ENCODE data around the gene TMEM114. TPM values are rescaled to one million over a fixed set of nuclear protein-coding genes. Genes with fewer than 3 reads are reported as not detected.

The TMEM114 gene
- total RNA-seq, 1 donor from 2014 or later: not detected

DNA sequence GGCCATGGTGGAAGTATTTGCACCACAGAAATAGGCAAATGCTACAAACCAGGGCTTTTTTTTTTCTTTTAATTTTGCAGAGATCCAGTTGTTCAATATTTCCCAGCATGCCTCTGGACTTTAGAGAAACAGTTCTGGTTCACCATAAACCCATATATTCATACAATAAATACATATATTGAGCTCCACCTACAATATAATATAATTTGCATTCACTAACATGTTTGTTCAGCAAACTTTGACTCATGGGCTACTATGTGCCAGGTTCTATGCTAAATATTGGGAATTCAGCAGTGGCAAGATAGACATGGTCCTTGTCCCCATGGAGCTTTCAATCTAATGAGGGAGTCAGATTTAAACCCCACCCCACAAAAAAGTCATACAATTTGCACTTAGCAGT lies 3.2 kb downstream of the TMEM114 start:
- DNase-seq (ENCODE audit: low spot score in 2 of 2): no peak
- TF ChIP-seq, protein P1, sequence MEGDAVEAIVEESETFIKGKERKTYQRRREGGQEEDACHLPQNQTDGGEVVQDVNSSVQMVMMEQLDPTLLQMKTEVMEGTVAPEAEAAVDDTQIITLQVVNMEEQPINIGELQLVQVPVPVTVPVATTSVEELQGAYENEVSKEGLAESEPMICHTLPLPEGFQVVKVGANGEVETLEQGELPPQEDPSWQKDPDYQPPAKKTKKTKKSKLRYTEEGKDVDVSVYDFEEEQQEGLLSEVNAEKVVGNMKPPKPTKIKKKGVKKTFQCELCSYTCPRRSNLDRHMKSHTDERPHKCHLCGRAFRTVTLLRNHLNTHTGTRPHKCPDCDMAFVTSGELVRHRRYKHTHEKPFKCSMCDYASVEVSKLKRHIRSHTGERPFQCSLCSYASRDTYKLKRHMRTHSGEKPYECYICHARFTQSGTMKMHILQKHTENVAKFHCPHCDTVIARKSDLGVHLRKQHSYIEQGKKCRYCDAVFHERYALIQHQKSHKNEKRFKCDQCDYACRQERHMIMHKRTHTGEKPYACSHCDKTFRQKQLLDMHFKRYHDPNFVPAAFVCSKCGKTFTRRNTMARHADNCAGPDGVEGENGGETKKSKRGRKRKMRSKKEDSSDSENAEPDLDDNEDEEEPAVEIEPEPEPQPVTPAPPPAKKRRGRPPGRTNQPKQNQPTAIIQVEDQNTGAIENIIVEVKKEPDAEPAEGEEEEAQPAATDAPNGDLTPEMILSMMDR (IDR thresholded peaks at IDR 0.05): no peak
- Histone ChIP-seq H3K4me3 (no peak overlapping the region), H3K27me3 (peaks cover 7% of the 10 kb centered on the region), H3K36me3 (no peaks in the 10 kb centered on the region), H3K4me1 (peaks cover 0 to 3% of the 10 kb centered on the region in 2 donors), H3K9me3 (no peaks in the 10 kb centered on the region), H3K27ac (no peak overlapping the region)
- intact Hi-C loops (cut with DNase I): no loop called here

DNA sequence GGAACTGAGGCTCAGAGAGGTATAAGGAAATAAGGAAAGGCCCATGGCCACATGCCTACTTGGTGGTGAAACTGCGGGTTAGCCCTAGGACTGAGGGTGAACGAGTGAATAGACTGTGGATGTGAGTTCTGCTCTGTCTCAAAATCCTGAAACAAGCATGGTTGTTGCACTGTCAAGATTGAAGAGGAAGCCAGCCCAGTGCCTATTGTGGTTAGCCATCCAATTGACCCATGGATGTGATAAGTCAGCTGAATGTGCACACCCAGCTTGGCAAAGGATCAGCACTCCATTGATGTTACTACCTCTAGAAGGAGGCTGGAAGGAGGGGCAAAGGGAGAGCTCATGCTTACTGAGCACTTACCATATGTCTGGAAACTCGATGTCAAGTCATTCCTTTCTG lies 4.5 kb downstream of the TMEM114 start:
- no peak for DNase-seq (ENCODE audit: low spot score in 2 of 2)
- H3K4me3 ChIP-seq: no peak overlapping the region
- H3K27ac ChIP-seq: no peak overlapping the region
- intact Hi-C loops (cut with DNase I): no loop called here
- H3K36me3 ChIP-seq: no peaks in the 10 kb centered on the region
- TF ChIP-seq, protein P1 (IDR thresholded peaks at IDR 0.05): no peak
- peaks cover 0 to 3% of the 10 kb centered on the region in 2 donors for H3K4me1 ChIP-seq
- H3K9me3 ChIP-seq: no peaks in the 10 kb centered on the region
- H3K27me3 ChIP-seq: peaks cover 7% of the 10 kb centered on the region

DNA sequence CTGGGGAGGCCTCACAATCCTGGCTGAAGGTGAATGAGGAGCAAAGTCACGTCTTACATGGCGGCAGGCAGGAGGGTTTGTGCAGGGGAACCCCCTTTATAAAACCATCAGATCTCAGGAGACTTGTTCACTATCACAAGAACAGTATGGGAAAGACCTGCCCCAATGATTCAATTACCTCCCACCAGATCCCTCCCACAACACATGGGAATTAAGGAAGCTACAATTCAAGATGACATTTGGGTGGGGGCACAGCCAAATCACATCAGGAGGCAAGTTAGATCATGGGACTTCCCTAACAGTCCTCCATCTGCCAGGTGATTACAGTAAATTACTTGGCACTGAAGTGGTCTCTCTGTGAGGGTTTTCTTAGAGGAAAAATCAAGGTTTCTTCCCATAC lies 5.3 kb downstream of the TMEM114 start:
- TF ChIP-seq, protein P1 (IDR thresholded peaks at IDR 0.05): no peak

DNA sequence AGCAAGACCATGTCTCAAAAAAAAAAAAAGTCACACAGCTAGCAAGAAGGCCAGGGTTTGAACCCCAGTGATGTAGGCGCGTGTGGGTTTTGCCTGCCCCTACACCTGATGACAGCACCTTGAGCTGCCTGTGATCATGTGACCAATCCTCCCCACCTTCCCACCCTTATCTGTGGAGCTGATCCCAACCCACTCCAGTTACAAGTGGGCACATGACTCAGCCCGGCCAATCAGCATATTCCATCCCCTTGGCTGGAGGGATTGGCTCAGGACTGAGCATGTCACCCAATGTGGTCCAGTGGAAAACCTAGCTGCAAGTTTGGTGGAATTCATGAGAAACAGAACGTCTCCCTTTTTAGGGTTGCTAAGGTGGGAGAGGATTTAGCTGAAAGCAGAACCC lies 6.6 kb downstream of the TMEM114 start:
- Histone ChIP-seq H3K4me1 (no peaks in the 10 kb centered on the region), H3K27ac (no peak overlapping the region), H3K36me3 (no peaks in the 10 kb centered on the region), H3K27me3 (no peaks in the 10 kb centered on the region), H3K4me3 (no peak overlapping the region), H3K9me3 (no peaks in the 10 kb centered on the region)
- no peak for DNase-seq (ENCODE audit: low spot score in 2 of 2)
- TF ChIP-seq, protein P1 (IDR thresholded peaks at IDR 0.05): no peak
- intact Hi-C loops (cut with DNase I): no loop called here

More for the DNA sequence above, 5.3 kb downstream of the TMEM114 start:
- Histone ChIP-seq H3K4me1 (peaks cover 0 to 3% of the 10 kb centered on the region in 2 donors), H3K36me3 (no peaks in the 10 kb centered on the region), H3K9me3 (no peaks in the 10 kb centered on the region), H3K27ac (no peak overlapping the region), H3K27me3 (peaks cover 7% of the 10 kb centered on the region), H3K4me3 (no peak overlapping the region)
- no peak for DNase-seq (ENCODE audit: low spot score in 2 of 2)
- intact Hi-C loops (cut with DNase I): no loop called here

DNA sequence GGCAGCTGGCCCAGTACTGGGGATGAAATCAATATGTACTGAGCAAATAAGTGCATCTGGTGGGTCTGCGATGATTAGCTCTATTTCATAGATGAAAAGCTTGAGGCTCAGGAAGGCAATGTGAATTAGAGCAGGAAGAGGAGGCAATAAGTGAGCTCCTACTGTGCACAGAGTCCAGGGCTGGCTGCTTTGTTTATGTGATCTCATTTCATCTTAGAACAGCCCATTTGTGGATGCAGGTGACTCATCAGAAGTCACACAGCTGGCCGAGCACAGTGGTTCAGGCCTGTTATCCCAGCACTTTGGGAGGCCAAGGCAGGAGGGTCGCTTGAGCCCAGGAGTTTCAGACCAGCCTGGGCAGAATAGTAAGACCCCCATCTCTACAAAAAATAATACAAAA lies 7.1 kb downstream of the TMEM114 start:
- Histone ChIP-seq H3K4me3 (no peak overlapping the region), H3K9me3 (no peaks in the 10 kb centered on the region), H3K27me3 (no peaks in the 10 kb centered on the region), H3K27ac (no peak overlapping the region), H3K4me1 (no peaks in the 10 kb centered on the region), H3K36me3 (no peaks in the 10 kb centered on the region)
- TF ChIP-seq, protein P1 (IDR thresholded peaks at IDR 0.05): no peak
- intact Hi-C loops (cut with DNase I): no loop called here
- no peak for DNase-seq (ENCODE audit: low spot score in 2 of 2)
